Activated naive CD8-positive, alpha-beta T cell treated with anti-CD3 and anti-CD28 coated beads for 36 hours (primary cell): ENCODE data around the gene SRL. TPM values are rescaled to one million over a fixed set of nuclear protein-coding genes. Genes with fewer than 3 reads are reported as not detected.
A peak's percentile ranks its signal among the peaks of the same experiment; 100 is the strongest.
"Not testable (repeated sequence)": the region's sequence is repeated elsewhere in the genome, so short reads cannot be mapped to it uniquely, and the experiment has no call there.

Experiments
- DNase-seq: peaks from one replicate; pipeline ENCODE4 v3.0.0; 2021
- H3K27ac Mint-ChIP-seq: one replicate; pipeline ENCODE4 v1.8.0; 2022; ENCODE audit warnings: mild to moderate bottlenecking, moderate library complexity, mixed read lengths
- H3K27me3 Mint-ChIP-seq: one replicate; pipeline ENCODE4 v1.8.0; 2022; ENCODE audit warnings: mild to moderate bottlenecking, mixed read lengths
- H3K36me3 Mint-ChIP-seq: one replicate; pipeline ENCODE4 v1.8.0; 2021; ENCODE audit warnings: mild to moderate bottlenecking, mixed read lengths
- H3K4me1 Mint-ChIP-seq: one replicate; pipeline ENCODE4 v1.8.0; 2021; ENCODE audit warnings: mixed read lengths
- H3K4me3 Mint-ChIP-seq: one replicate; pipeline ENCODE4 v1.8.0; 2022; ENCODE audit warnings: mild to moderate bottlenecking, moderate library complexity, mixed read lengths
- H3K9me3 Mint-ChIP-seq: one replicate; pipeline ENCODE4 v1.8.0; 2022; ENCODE audit warnings: mixed read lengths
- total RNA-seq, 2 experiments: library from RNA; stranded (reverse); gene quantifications; one replicate each; pipeline ENCODE4 v1.2.3, GENCODE V29; 2021

The SRL gene
- total RNA-seq, 2 experiments from 2014 or later: not detected

- Mint-ChIP-seq H3K4me3 (no peak overlapping the region), H3K27ac (peak overlapping the region; percentile 52), H3K27me3 (no peaks in the 10 kb centered on the region), H3K9me3 (no peaks in the 10 kb centered on the region), H3K4me1 (peaks cover 18% of the 10 kb centered on the region), H3K36me3 (peaks cover 21% of the 10 kb centered on the region)
- no peak for DNase-seq
These were observed 24.5 kb upstream of the SRL start for GRCh38 chr16:4266372-4266771.

DNA sequence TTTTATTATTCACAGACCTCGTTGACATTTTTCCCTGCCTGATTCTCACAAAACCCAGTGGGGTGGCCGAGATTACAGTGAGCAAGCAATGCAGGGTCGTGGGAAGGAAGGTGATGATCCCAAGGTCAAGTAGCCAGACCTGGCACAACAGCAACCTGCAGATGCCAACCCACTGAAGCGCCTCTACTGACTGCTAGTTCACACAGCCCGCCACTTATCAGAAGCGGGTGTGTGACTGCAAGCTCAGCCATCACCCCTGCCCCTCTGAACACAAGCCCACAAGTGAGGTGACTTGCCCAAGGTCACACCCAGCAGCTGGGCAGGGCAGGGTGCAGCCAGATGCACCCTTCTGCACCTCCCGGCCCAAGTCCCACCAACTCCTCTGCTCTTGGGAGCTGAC, 23.8 kb upstream of the SRL start:
- peak overlapping the region; percentile 52 for H3K27ac Mint-ChIP-seq
- no peaks in the 10 kb centered on the region for H3K27me3 Mint-ChIP-seq
- H3K9me3 Mint-ChIP-seq: no peaks in the 10 kb centered on the region

DNA sequence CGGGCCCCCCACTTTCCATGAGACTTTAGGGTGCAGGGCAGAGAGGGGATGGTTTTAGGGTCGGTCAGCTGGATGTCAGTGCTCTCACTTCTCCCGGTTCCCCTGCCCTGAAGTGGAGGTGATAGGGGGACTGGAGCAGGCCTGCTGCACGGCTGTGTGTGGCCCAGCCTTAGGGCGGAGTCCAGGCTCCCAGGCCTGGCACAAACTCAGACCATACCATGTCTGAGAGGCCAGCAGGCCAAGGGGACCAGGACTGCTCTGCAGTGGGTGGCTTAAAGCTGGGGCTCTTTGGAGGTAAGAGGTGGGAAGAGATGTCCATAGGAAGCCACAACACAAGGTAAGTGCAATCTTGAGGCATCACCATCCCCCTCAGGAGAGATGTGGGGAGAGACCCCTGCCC, 22.7 kb upstream of the SRL start:
- Mint-ChIP-seq H3K36me3 (peaks cover 17% of the 10 kb centered on the region), H3K27ac (no peak overlapping the region), H3K27me3 (no peaks in the 10 kb centered on the region), H3K4me1 (peaks cover 10% of the 10 kb centered on the region), H3K4me3 (no peak overlapping the region), H3K9me3 (no peaks in the 10 kb centered on the region)
- no peak for DNase-seq

More for the DNA sequence above, 23.8 kb upstream of the SRL start:
- DNase-seq: no peak
- peaks cover 18% of the 10 kb centered on the region for H3K36me3 Mint-ChIP-seq
- peaks cover 15% of the 10 kb centered on the region for H3K4me1 Mint-ChIP-seq
- H3K4me3 Mint-ChIP-seq: no peak overlapping the region

GRCh38 chr16:4263504-4264436, 21.9 kb upstream of the SRL start:
- Mint-ChIP-seq H3K27me3 (no peaks in the 10 kb centered on the region), H3K36me3 (peaks cover 16% of the 10 kb centered on the region), H3K4me3 (no peak overlapping the region), H3K27ac (no peak overlapping the region), H3K9me3 (no peaks in the 10 kb centered on the region), H3K4me1 (peaks cover 10% of the 10 kb centered on the region)
- no peak for DNase-seq

DNA sequence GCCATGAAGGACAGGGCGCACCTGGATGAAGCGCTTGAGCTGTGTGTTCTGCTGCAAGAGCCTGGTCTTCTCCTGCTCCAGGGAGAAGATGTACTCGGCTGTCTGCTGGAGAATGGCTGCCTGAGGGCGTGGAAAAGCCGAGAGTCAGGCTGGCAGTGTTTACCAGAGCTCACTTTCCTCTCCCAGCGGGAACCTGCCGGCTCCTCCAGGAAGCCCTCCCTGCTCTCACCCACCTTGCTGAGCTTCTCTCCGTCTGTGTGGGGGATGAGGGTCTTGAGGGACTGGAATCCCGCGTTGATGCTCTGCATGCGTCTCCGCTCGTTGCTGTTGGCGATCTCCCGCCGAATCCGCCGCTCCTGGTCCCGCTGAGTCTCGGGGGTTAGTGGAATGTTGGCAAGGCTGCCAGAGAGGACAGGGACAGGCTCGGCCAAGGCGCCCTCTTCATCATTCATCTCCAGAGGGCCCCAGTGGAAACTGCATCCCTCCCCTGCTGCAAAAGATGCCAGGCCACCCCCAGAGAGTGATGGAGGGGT, 20.5 kb upstream of the SRL start:
- Mint-ChIP-seq H3K36me3 (peaks cover 11% of the 10 kb centered on the region), H3K9me3 (no peaks in the 10 kb centered on the region), H3K4me3 (no peak overlapping the region), H3K4me1 (peaks cover 4% of the 10 kb centered on the region), H3K27me3 (no peaks in the 10 kb centered on the region), H3K27ac (no peak overlapping the region)
- no peak for DNase-seq

GRCh38 chr16:4261557-4262172, 19.8 kb upstream of the SRL start:
- no peak overlapping the region for H3K4me3 Mint-ChIP-seq
- DNase-seq: peak; percentile 58
- peaks cover 4% of the 10 kb centered on the region for H3K4me1 Mint-ChIP-seq
- H3K9me3 Mint-ChIP-seq: no peaks in the 10 kb centered on the region
- no peaks in the 10 kb centered on the region for H3K27me3 Mint-ChIP-seq
- H3K36me3 Mint-ChIP-seq: peaks cover 14% of the 10 kb centered on the region
- no peak overlapping the region for H3K27ac Mint-ChIP-seq

GRCh38 chr16:4260360-4260759, 18.5 kb upstream of the SRL start:
- H3K4me1 Mint-ChIP-seq: no peaks in the 10 kb centered on the region
- DNase-seq: no peak
- no peaks in the 10 kb centered on the region for H3K27me3 Mint-ChIP-seq
- peaks cover 18% of the 10 kb centered on the region for H3K36me3 Mint-ChIP-seq
- no peaks in the 10 kb centered on the region for H3K9me3 Mint-ChIP-seq
- H3K4me3 Mint-ChIP-seq: no peak overlapping the region
- no peak overlapping the region for H3K27ac Mint-ChIP-seq

DNA sequence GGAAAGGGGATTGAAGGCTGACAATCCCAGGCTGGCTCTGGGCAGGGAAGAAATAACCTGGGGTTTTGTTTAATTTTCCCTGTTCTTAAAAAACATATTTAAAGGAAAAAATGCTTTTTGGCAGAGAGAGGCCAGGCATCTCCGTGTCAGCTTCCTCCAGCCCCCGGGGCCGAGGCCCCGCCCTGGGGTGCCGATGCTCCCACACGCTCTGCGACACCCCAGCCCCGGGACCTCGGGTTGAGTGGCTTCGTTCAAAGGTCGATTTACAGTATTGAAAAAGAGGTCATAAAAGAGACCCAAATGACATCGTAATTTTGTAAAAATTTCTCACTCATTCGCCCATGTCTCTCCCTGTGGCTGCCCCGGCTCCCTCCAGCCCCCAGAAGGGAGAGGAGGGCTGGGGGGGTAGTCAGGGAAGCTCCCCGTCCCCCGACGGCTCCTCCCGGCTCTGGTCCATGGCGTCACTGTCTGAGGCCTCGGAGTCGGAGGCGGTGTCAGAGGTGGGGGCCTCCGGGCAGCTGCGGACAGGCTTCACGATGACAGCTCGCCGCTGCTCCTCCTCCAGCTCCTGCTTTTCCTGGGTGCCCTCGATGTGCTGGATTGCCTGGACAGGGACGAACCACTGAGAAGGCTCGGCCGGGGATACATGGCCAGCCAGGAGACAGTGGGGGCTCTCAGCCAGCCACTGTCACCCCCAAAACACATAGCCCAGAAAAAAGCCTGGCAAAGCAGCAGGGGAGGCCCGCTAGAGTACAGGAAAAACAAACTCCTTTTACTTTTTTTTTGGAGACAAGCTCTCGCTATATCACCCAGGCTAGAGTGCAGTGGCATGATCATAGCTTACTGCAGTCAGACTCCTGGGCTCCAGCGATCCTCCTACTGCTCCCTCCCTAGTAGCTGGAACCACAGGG, 16.0 kb upstream of the SRL start:
- Mint-ChIP-seq H3K27ac (no peak overlapping the region), H3K4me3 (no peak overlapping the region), H3K27me3 (no peaks in the 10 kb centered on the region), H3K36me3 (peaks cover 22% of the 10 kb centered on the region), H3K4me1 (peaks cover 3% of the 10 kb centered on the region), H3K9me3 (no peaks in the 10 kb centered on the region)
- DNase-seq: no peak

- Mint-ChIP-seq H3K4me3 (peak overlapping the region; percentile 95), H3K9me3 (no peaks in the 10 kb centered on the region), H3K27me3 (no peaks in the 10 kb centered on the region), H3K27ac (peak overlapping the region; percentile 97), H3K4me1 (peaks cover 10% of the 10 kb centered on the region), H3K36me3 (peaks cover 11% of the 10 kb centered on the region)
- peak; percentile 100 for DNase-seq
These were observed 11.7 kb upstream of the SRL start for GRCh38 chr16:4253394-4254150.

DNA sequence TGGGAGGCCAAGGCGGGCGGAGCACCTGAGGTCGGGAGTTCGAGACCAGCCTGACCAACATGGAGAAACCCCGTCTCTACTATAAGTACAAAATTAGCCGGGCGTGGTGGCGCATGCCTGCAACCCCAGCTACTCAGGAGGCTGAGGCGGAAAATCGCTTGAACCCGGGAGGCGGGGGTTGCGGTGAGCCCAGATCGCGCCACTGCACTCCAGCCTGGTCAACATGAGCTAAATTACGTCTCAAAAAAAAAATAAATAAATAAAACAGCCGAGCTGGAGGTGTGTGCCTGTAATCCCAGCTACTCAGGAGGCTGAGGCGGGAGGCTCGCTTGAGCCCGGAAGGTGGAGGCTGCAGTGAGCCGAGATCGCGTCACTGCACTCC, 11.1 kb upstream of the SRL start:
- H3K4me1 Mint-ChIP-seq, DNase-seq, H3K9me3 Mint-ChIP-seq, H3K27me3 Mint-ChIP-seq: not testable (repeated sequence)
- peak overlapping the region; percentile 95 for H3K4me3 Mint-ChIP-seq
- peaks cover 11% of the 10 kb centered on the region for H3K36me3 Mint-ChIP-seq
- H3K27ac Mint-ChIP-seq: peak overlapping the region; percentile 97

DNA sequence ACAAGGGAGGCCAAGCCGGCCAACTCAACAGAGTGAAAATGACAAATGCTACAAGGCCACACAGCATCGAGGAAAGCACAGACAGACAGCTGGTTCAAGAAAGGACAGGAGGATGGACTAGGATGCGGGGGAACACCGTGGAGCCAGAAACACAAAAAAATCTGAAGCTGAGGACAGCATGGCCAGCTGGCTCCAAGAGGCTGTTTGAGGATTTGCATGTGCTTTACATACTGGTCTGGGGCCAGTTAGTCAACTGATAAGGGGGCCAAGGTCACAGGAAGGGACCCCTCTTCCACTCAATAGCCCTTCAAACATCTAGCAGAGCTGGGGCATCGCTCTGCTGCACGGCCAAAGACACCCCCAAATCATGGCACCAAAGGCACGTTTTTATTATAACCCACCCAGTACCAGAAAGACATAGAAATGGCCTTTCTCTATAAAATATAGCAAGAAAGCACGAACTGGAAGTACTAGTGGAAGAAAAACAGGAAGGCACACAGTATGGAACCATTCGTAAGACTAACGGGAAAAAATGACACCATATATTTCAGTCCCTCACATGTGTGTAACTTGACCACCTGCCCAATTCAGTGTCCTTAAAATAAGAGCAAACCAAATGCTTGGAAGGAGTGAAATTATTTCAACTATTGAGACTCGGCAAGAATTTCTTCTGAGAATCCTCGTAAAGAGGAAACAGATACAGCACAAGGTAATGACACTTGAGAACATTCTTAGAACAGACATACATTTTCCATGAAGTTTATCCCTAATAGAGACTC, 7.8 kb upstream of the SRL start:
- Mint-ChIP-seq H3K4me3 (no peak overlapping the region), H3K36me3 (peaks cover 4% of the 10 kb centered on the region), H3K9me3 (no peaks in the 10 kb centered on the region), H3K27me3 (no peaks in the 10 kb centered on the region), H3K4me1 (peaks cover 17% of the 10 kb centered on the region), H3K27ac (peak overlapping the region; percentile 20)
- DNase-seq: no peak

GRCh38 chr16:4247460-4247784, 5.5 kb upstream of the SRL start:
- Mint-ChIP-seq H3K4me3 (no peak overlapping the region), H3K36me3 (no peaks in the 10 kb centered on the region), H3K27me3 (no peaks in the 10 kb centered on the region), H3K27ac (no peak overlapping the region), H3K9me3 (no peaks in the 10 kb centered on the region), H3K4me1 (peaks cover 14% of the 10 kb centered on the region)
- no peak for DNase-seq

- no peak for DNase-seq
- no peaks in the 10 kb centered on the region for H3K9me3 Mint-ChIP-seq
- H3K27ac Mint-ChIP-seq: no peak overlapping the region
- no peaks in the 10 kb centered on the region for H3K36me3 Mint-ChIP-seq
- no peak overlapping the region for H3K4me3 Mint-ChIP-seq
- peaks cover 14% of the 10 kb centered on the region for H3K4me1 Mint-ChIP-seq
- no peaks in the 10 kb centered on the region for H3K27me3 Mint-ChIP-seq
These were observed 5.0 kb upstream of the SRL start for GRCh38 chr16:4246777-4247459.
